Measurements from ENCODE around the gene FBLN2.

The FBLN2 gene

GRCh38 chr3:13659221-13659969 lies 110.5 kb downstream of the FBLN2 start:
- no peak overlapping the region for H3K27ac ChIP-seq
- no peak for TF ChIP-seq CTCF (conservative IDR thresholded peaks at IDR 0.05)
- no peak for TF ChIP-seq ZFX (IDR thresholded peaks at IDR 0.05)

GRCh38 chr3:13660042-13660874 lies 111.3 kb downstream of the FBLN2 start:
- TF ChIP-seq ZFX (IDR thresholded peaks at IDR 0.05) = no peak
- no peak for TF ChIP-seq CTCF (conservative IDR thresholded peaks at IDR 0.05)

GRCh38 chr3:13661121-13661520 lies 112.2 kb downstream of the FBLN2 start:
- TF ChIP-seq CTCF (conservative IDR thresholded peaks at IDR 0.05) (no peak), ZFX (IDR thresholded peaks at IDR 0.05) (no peak)
- H3K27ac ChIP-seq = no peak overlapping the region

More at GRCh38 chr3:13660042-13660874, 111.3 kb downstream of the FBLN2 start:
- no peak overlapping the region for H3K27ac ChIP-seq

- H3K27ac ChIP-seq = no peak overlapping the region
- no peak for TF ChIP-seq ZFX (IDR thresholded peaks at IDR 0.05)
- TF ChIP-seq CTCF (conservative IDR thresholded peaks at IDR 0.05) = no peak
Measured at GRCh38 chr3:13662238-13662847, 113.4 kb downstream of the FBLN2 start.

GRCh38 chr3:13663781-13664535 lies 115.0 kb downstream of the FBLN2 start:
- no peak for TF ChIP-seq ZFX (IDR thresholded peaks at IDR 0.05)
- TF ChIP-seq CTCF (conservative IDR thresholded peaks at IDR 0.05) = no peak
- no peak overlapping the region for H3K27ac ChIP-seq

GRCh38 chr3:13665582-13666226 lies 116.8 kb downstream of the FBLN2 start:
- H3K27ac ChIP-seq = no peak overlapping the region
- TF ChIP-seq CTCF (conservative IDR thresholded peaks at IDR 0.05) (no peak), ZFX (IDR thresholded peaks at IDR 0.05) (no peak)
